Mesodermal cell (in vitro differentiated cells): Measurements from ENCODE around the gene CACNG7.

Source experiments
- H3K27ac ChIP-seq: 2 replicates; pipeline ENCODE4 v1.7.0; 2013; ENCODE audit warnings: mild to moderate bottlenecking, low read depth, low read length, moderate library complexity; ENCODE audit not compliant: severe bottlenecking
- H3K36me3 ChIP-seq: 2 replicates; pipeline ENCODE4 v1.7.1; 2013; ENCODE audit warnings: mild to moderate bottlenecking, low read length, moderate library complexity; ENCODE audit not compliant: control insufficient read depth, insufficient read depth
- H3K4me1 ChIP-seq: one replicate; pipeline ENCODE4 v1.7.1; 2013; ENCODE audit warnings: mild to moderate bottlenecking, low read length; ENCODE audit not compliant: insufficient read depth, control insufficient read depth, poor library complexity, severe bottlenecking
- H3K4me3 ChIP-seq: 2 replicates; pipeline ENCODE4 v1.7.0; 2013; ENCODE audit warnings: low read length, control low read depth, mild to moderate bottlenecking; ENCODE audit not compliant: insufficient read depth, poor library complexity, severe bottlenecking; ENCODE audit errors: extremely low read depth
- H3K9me3 ChIP-seq: 2 replicates; pipeline ENCODE4 v1.7.1; 2013; ENCODE audit warnings: mild to moderate bottlenecking, low read length, moderate library complexity; ENCODE audit not compliant: control insufficient read depth
- WGBS, 2 experiments: methylation state at CpG; one replicate each; pipeline ENCODE4 v1.1.5; 2013; ENCODE audit warnings: missing lambda C conversion rate in 2 of 2; ENCODE audit not compliant: insufficient coverage in 2 of 2; 5-methylcytosine and 5-hydroxymethylcytosine counted together

CACNG7 gene

DNA sequence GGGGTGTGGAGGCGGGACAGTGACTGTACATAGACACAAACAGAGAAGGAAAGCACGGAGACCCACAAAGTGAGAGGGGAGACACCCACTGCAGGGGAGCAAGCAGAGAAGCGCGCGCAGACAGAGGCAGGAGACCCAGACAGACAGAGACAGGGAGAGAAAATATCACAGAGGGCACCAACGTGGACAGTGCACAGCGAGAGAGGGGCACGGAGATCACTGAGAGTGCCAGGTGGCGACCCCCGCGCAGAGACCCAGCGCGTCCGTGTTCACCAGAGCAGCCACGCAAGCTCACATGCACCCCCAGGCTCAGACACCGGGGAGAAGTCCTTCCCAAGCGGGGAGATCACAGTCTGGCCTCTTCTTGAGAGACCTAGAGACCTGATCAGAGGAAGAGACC is 1.4 kb upstream of the CACNG7 start:
- Histone ChIP-seq H3K4me3 (peak overlapping the region; percentile 68), H3K4me1 (no peaks in the 10 kb centered on the region), H3K27ac (no peak overlapping the region), H3K9me3 (no peaks in the 10 kb centered on the region), H3K36me3 (peaks cover 2% of the 10 kb centered on the region)
- 36 to 38% methylated on average over 17 of the region's 17 CpGs for WGBS, 2 experiments

DNA sequence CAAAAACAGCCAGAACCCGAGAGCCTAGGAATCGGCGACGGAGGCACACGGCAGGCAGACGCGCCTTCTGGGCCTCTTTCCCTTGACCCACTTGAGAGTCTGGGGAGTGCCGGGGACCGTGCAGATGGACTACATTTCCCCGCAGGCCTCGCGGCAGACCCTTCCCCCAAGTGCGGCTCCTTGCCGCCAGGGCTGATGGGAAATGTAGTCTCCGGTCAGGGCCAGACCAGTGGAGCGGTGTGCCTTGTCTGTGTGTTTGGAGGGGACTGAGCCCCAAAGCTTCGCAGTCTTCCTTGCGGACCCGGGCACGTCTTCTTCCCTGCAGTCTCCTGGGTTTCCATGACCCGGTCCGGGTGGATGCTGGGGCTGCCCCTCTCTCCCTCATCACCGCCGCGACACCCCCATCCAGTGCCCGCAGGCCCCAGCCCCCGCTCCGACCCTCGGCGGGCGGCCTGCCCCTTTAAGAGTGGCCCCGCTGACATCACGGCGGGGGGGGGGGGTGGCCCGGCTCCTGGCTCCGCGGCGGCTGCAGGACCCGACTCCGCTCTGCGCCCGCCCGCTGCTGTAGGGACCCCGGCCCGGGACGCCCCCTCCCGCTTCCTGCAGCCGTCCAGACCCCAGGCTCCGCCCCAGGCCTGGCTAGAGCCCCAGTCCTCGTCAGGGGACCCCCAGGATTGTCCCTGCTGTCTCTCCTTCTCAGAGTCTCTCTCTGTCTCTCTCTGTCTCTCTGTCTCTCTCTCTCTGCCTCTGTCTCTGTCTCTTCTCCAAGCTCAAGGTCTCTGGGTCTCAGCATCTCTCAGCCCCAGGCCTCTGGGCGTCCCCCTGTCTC is 758 bp upstream of the CACNG7 start:
- H3K36me3 ChIP-seq: peaks cover 8% of the 10 kb centered on the region
- 0 to 2% methylated on average over 18 to 38 of the region's 51 CpGs for WGBS, 2 experiments
- peak overlapping the region; percentile 68 for H3K4me3 ChIP-seq
- peak overlapping the region; percentile 41 for H3K27ac ChIP-seq
- no peaks in the 10 kb centered on the region for H3K9me3 ChIP-seq
- no peaks in the 10 kb centered on the region for H3K4me1 ChIP-seq

DNA sequence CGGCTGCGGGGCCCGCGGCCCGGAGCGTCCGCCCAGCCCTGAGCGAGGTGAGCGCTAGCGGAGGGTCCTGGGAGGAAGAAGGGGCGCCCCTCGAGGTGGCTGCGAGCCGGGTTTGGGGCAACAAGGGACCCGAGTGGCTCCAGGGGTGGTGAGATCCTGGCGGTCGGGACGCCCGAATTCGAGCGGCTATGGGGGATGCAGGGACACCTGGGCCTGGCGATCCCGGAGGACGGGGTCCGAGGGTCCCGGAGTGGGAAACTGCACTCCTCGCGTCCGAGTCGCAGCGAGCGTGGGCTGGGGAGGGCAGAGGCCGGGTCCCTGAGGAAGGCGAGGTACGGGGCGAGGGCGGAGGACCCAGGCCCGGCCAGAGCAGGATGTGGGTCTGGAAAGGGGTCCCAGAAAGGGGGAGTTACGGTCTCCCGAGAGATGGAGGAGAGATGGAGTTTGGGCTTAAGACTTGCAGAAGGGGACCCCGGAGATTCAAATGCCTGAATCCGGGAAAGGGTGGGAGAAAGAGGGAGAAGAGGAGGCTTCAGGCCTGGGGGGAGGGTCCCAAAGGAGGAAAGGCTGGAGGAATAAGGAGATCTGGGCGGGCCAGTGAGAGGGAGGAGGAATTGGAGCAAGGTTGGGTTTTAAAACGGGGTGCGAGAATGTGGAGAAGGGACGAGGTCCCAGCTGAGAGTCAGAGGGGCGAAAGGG is 542 bp downstream of the CACNG7 start:
- Histone ChIP-seq H3K9me3 (no peaks in the 10 kb centered on the region), H3K36me3 (peaks cover 17% of the 10 kb centered on the region), H3K27ac (no peak overlapping the region), H3K4me1 (no peaks in the 10 kb centered on the region), H3K4me3 (peak overlapping the region; percentile 68)
- 0 to 1% methylated on average over 36 to 41 of the region's 47 CpGs for WGBS, 2 experiments

DNA sequence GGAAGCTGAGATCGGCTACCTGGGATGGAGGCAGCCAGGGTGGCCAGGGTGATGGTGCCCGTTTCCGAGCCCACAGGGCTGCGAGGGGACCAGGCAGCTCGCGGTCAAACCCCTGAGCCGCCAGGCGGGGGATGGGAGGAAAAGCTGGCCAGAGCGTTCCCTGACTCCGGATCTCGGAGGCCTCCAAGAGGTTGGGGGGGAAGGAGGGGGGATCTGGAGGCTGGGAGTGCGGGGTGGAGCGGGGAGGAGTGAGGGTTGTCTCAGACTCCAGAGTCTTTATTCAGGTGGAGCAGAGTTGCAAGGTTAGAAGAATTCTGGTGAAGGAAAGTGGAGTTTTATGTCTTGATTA is 1.1 kb downstream of the CACNG7 start:
- Histone ChIP-seq H3K36me3 (peaks cover 19% of the 10 kb centered on the region), H3K4me3 (peak overlapping the region; percentile 68), H3K27ac (no peak overlapping the region), H3K9me3 (no peaks in the 10 kb centered on the region), H3K4me1 (no peaks in the 10 kb centered on the region)
- WGBS, 2 experiments: 1 to 2% methylated on average over 9 to 13 of the region's 13 CpGs

DNA sequence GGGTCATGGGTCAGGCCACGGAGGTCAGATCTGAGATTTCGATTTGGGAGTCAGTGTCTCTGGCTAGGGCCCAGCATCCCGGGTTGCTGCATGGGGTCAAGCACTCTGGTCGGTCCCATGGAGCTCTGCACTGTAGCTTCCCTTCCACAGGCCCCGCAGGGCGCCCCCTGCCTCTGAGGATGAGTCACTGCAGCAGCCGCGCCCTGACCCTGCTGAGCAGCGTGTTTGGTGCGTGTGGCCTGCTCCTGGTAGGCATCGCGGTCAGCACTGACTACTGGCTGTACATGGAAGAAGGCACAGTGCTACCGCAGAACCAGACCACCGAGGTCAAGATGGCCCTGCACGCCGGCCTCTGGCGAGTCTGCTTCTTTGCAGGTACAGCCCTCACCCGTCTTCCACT is 3.6 kb downstream of the CACNG7 start:
- H3K27ac ChIP-seq: no peak overlapping the region
- peaks cover 42% of the 10 kb centered on the region for H3K36me3 ChIP-seq
- WGBS, 2 experiments: 81% methylated on average over 18 of the region's 18 CpGs
- no peaks in the 10 kb centered on the region for H3K4me1 ChIP-seq
- H3K4me3 ChIP-seq: no peak overlapping the region
- H3K9me3 ChIP-seq: no peaks in the 10 kb centered on the region

DNA sequence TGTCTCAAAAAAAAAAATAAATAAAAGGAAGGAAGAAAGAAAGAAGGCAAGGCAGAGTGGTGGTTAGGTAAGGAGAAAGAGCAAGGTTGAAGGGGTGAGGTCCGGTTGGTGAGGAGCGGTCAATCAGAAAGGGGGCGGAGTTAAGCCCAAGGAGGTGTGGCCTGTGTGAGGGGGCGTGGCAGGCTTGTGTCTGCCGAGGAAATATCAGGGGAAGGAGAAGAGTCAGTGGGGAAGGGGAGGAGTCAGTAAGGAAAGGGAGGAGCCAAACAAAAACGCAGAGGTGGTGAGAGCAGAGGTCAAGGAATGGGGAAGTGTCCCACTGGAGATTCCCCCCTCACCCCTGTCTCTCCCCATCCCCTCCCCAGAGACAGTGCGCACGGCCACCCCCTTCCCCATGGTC is 5.9 kb downstream of the CACNG7 start:
- no peaks in the 10 kb centered on the region for H3K4me1 ChIP-seq
- no peak overlapping the region for H3K27ac ChIP-seq
- H3K9me3 ChIP-seq: no peaks in the 10 kb centered on the region
- H3K36me3 ChIP-seq: peaks cover 59% of the 10 kb centered on the region
- WGBS, 2 experiments: 79 to 81% methylated on average over 5 to 7 of the region's 8 CpGs
- no peak overlapping the region for H3K4me3 ChIP-seq

DNA sequence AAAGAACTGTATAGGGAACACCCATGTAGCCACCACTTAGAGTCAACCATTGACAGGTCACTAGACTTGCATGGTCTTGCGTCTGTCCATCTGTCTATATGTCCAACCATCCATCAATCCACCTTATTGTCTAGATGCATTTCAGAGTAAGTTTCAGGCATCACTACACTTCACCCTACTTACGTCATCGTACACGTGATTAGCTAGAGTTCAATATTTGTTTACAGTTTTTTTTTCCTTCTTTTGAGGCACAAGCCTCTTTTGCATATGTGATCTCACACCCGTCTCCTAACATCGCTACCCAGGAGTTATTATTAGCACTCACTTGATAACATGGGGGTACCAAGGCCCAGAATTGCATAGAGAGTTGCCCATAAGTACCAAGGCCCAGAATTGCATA is 6.9 kb downstream of the CACNG7 start:
- no peaks in the 10 kb centered on the region for H3K4me1 ChIP-seq
- no peaks in the 10 kb centered on the region for H3K9me3 ChIP-seq
- H3K4me3 ChIP-seq: no peak overlapping the region
- peaks cover 59% of the 10 kb centered on the region for H3K36me3 ChIP-seq
- 88 to 94% methylated on average over 4 to 5 of the region's 6 CpGs for WGBS, 2 experiments
- H3K27ac ChIP-seq: no peak overlapping the region

DNA sequence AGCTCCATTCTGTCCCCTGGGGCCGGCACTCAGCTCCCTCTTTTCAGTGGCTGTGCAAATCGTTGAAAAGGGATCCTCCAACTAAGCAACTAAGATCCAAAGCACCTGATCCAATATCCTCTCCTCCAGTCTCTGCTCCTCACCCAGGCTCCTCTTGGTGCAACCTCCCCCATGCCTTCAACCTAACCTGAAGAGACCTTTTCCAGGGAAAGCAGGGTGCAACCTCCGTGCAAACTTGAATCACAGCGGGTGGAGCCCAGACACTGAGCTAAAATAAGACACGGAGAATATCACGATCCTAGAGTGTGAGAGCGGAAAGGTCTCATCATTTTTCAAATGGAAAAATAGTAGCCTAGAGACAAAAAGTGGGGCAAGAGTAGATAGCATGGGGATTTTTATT is 8.3 kb downstream of the CACNG7 start:
- Histone ChIP-seq H3K4me1 (no peaks in the 10 kb centered on the region), H3K36me3 (peaks cover 59% of the 10 kb centered on the region), H3K9me3 (no peaks in the 10 kb centered on the region), H3K4me3 (no peak overlapping the region), H3K27ac (no peak overlapping the region)
- WGBS, 2 experiments: 94 to 95% methylated on average over 6 to 7 of the region's 7 CpGs

DNA sequence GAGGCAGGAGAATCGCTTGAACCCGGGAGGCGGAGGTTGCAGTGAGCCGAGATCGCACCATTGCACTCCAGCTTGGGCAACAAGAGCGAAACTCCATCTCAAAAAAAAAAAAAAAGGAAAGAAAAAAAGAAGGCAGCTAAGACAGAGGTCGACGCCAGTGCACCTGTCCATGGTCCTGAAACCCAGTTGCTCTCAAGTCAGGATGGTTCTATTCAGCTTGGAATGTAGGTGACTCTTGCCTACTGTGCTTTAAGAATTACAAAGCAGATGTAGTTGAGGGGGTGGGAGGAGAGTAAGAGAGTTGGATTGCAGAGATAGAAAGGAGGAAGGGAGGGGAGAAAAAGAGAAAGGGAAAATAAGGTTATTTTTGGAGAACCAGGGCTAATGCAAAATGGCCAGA is 18.7 kb downstream of the CACNG7 start:
- Histone ChIP-seq H3K4me1 (no peaks in the 10 kb centered on the region), H3K36me3 (peaks cover 29% of the 10 kb centered on the region), H3K27ac (no peak overlapping the region), H3K9me3 (no peaks in the 10 kb centered on the region), H3K4me3 (no peak overlapping the region)
- WGBS, 2 experiments: 0 to 8% methylated on average over 2 of the region's 8 CpGs

DNA sequence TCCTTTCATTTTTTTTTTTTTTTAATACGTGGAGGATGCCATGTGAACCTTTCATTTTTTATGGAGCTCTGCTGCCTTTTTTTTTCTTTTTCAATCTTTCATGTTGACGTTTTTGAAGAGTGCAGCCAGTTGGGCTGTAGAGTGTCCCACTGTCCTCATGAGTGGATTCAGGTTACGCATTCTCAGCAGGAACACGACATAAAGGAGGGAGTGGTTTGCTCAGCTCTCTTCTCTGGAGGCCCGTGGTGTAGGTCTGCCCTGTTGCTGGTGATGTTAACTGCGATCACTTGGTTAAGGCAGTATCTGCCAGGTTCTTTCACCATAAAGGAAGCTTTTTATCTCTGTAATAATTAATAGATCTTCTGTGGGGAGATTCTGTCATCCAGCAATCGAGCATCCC is 27.0 kb downstream of the CACNG7 start:
- no peak overlapping the region for H3K4me3 ChIP-seq
- H3K27ac ChIP-seq: no peak overlapping the region
- H3K4me1 ChIP-seq: no peaks in the 10 kb centered on the region
- 41 to 76% methylated on average over 4 of the region's 7 CpGs for WGBS, 2 experiments
- no peaks in the 10 kb centered on the region for H3K9me3 ChIP-seq
- H3K36me3 ChIP-seq: peaks cover 17% of the 10 kb centered on the region
